CD1c-positive myeloid dendritic cell (primary cell): ENCODE measurements around the gene UQCRH.

ENCODE experiments used
- DNase-seq: peaks from one replicate; pipeline ENCODE4 v3.0.0-alpha.2; 2016; ENCODE audit errors: extremely low spot score

UQCRH gene

DNA sequence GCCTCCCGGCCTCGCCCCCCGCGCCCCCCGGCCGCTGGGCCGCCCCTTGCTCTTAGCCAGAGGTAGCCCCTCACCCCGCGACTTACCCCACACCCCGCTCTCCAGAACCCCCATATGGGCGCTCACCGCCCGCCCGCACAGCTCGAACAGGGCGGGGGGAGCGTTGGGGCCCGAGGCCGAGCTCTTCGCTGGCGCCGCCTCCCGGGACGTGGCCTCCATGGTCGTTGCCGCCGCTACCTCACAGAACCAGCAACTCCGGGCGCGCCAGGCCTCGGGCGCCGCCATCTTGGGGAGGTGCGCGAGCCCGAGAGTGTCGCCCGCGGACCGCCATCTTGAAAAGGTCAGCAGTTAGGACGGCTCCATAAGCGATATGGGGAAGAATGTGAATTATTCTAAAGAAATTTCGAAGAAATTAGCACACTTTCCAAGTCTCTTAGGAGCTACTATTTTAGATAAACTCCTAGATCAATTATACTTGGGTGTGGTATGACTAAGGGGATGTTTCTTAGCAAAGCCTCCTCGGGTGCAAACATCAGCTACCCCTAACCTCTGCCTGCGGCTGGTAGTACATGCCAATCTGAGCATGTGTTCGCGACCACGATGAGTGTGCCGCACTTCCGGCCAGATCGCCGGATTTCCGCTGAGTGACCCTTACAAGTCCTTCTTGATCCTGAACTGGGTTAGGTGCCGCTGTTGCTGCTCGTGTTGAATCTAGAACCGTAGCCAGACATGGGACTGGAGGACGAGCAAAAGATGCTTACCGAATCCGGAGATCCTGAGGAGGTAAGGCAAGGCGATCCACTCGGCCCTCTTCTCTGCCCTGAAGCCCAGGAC is at the start of gene UQCRH, which contains the start of gene LRRC41:
TSS of gene UQCRH (plus strand) at position 661 of the 834 bp plus-strand sequence. CDS start at position 730, 69 bp downstream.
TSS of gene LRRC41 (minus strand) at position 579 of the 834 bp plus-strand sequence. CDS start at position 285, 294 bp downstream.
- DNase-seq = peak; percentile 98

DNA sequence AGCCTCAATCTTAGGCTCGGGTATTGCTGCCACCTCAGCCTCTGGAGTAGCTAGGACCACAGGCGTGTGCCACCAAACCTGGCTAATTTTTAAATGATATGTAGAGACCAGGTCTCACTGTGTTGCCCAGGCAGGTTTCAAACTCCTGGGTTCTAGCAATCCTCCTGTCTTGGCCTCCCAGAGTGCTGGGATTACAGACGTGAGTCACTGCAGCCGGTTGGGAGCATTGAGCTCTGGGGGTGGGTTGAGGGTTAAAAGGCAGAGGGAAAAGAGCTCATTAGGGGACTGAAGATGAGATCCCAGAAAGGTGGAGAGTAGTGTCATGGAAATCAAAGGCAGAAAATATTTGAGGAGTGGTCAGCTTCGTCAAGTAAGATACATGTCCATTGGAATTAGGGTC is 48.8 kb upstream of the UQCRH start:
- DNase-seq = no peak

DNA sequence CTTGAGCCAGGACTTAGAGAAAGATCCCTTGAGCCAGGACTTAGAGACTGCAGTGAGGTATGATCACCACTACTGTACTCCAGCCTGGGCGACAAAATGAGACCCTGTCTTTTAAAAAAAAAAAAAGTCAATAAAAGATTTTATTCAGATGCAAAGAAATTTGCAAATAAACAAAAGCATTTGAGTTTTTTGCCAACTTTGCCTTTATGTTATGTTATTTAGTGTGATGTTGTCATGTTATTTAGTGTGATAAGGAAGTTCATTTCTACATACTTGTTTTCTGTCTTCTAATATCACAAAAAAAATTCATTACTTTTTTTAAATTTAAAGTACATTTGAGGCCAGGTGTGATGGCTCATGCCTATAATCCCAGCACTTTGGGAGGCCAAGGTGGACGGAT is 47.0 kb upstream of the UQCRH start:
- DNase-seq = no peak

DNA sequence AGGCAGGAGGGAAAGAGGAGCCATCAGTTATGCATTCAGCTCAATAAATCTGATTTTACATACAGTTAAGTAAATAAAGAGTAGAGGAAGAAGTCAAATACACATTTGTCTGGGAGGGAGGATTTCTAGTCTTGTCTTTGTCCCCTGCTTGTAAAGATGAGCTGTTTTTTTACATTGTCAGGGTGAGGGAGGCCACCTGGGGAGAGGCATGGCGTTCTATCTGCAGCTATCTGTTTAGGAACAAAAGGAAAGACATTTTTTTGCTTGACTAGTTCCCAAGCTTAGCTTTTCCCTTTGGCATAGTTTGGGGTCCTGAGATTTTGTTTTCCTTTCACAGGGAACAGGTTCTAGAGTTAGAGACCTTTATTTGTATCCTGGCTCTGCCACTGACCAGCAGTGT is 41.0 kb upstream of the UQCRH start:
- DNase-seq = no peak

DNA sequence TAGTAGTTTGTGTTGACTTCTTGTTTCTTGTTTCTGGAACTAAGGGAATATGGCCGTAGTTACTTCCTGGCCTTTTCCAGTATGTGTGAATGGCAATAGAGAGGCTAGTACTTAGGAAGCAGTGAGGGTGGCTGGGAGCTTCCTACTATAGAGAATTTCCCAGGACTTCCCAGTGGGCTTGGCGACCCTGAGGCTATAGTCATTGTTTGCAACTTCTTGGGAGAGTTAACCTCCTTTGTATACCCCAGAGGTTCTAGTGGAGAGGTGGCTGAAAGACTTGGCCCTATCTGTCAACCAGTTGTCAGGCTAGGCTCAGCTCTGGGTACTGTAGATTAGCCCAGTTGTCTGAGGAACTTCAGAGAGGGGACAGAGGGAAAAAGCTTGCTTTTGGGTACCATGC is 40.4 kb upstream of the UQCRH start:
- DNase-seq = no peak

DNA sequence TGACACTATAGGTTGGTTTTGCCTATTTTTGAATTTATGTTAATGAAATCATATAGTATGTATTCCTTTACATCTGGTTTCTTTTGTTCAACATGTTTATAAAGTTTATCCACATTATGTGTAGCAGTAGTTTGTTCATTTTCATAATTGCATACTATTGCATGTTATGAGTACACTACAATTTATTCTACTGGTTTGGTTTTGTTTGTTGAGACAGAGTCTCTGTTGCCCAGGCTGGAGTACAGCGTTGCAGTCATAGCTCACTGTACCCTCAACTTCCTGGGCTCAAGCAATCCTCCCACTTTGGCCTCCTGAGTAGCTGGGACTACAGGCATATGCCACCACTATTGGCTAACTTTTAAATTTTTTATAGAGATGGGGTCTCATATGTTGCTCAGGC is 34.9 kb upstream of the UQCRH start:
- DNase-seq = no peak

DNA sequence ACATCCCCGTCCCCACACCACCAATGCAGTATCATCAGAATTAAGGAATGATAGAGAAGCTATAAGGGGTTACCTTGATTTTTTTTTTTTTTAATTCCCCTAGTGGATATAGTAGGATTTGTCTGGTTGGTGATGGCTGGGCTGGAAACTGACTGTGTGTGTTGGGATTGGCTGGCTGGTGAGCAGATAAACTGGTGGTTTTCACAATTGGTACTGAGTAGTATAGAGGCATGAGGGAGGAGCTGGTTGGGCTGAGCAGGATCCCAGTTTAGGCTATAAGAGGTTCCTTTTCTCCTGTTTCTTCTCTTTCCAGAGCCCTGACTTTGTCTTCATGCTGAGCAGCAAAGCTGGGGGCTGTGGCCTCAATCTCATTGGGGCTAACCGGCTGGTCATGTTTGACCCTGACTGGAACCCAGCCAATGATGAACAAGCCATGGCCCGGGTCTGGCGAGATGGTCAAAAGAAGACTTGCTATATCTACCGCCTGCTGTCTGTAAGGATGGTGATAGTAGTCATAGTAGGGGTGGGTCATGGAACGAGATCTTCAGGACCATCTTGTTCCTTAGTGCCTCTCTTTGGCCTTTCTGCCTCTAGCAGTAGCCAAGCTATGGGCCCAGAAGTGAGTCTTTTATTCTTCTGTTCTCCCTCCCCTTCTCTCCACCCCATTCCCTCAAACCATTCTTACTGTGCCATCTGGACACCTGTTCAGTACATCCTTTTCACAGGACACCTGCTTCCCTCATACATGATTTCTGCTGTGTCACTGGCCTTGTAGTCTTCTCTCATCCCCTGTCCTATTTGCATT is 29.1 kb upstream of the UQCRH start:
- no peak for DNase-seq

DNA sequence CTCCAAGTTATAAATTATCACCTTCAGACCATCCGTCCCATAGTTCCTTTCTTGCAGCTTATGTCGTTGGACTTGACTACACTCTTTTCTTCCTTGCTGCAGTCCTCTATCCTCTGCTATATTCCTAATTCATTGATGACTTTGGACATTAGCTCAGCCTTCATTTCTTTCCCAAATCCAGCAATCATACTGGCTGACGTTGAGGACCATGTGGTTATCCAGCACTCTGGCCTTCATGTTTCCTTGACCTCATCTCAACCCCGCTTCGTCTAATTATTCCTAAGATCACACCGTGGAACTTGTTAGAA is 28.5 kb upstream of the UQCRH start:
- no peak for DNase-seq

DNA sequence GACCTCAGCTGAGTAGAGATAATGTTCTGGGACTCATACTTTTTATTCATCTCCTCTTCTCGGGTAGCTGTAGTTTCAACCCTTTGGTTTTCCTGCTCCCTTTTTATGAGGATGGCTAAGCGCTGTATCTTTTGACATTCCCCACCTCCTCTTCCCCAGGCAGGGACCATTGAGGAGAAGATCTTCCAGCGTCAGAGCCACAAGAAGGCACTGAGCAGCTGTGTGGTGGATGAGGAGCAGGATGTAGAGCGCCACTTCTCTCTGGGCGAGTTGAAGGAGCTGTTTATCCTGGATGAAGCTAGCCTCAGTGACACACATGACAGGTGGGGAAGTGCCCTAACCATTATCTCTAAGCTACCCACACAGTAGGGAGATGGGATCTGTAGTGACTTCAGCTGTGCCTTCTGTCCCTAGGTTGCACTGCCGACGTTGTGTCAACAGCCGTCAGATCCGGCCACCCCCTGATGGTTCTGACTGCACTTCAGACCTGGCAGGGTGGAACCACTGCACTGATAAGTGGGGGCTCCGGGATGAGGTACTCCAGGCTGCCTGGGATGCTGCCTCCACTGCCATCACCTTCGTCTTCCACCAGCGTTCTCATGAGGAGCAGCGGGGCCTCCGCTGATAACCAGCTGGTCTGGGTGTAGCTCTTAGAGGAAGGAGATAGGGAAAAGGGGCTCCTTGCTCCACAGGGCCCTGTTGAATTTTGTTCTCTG is 25.7 kb upstream of the UQCRH start:
- no peak for DNase-seq

DNA sequence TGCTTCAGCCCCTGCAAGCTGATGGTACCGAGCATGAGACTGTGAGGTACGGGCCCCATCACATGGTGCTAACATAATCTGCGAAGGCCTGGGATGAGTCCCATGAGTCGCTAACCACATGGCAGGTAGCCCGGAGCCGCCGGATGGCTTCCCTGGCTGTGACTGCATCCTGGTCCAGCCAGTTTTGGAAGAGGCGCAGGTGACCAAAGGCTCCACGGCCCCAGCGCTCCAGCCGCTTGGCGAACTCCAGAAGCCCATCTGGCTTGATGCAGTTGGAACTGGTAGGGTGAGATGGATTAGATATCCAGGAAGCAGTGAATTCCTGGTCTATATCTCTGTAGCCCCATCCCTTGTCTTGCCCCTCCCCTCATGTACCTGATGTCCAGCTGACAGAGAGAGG is 24.7 kb upstream of the UQCRH start:
- DNase-seq = no peak

DNA sequence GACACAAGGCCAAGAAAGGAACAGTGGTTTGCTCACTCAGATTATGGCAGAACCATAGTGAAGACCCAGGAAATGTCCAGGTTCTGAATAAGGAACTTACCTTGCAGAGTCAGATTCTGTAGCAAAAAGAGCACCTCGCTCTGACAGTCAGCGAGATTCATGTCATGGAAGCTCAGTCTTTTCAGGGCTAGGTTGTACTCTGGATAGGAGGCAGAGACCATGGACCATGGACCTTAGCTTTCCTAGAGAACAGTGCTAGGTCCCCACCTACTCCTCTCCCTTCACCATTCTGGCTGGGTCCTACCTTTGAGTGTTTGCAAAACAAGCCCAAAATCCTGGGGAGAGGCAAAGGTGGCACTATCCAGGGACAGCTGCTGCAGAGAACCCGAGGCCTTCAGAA is 23.4 kb upstream of the UQCRH start:
- DNase-seq = no peak

DNA sequence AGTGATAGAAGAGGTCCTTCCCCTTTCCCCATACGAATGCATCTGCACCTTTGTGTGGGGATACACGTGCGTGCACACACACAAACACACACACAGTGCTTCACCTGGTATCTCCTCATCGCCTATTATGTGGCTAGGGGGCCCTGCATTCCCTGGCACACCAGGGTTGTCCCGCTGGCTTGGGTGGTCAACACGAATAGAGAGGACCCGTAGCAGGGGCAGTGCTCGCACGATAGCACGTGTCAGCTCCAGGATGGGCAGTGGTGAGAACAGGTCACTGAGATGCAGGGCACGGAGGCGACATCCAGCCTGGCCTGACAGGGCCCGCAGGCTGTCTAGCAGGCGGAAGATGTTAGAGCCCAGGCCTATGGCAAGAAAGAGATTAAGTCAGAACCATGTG is 22.5 kb upstream of the UQCRH start:
- DNase-seq = no peak

DNA sequence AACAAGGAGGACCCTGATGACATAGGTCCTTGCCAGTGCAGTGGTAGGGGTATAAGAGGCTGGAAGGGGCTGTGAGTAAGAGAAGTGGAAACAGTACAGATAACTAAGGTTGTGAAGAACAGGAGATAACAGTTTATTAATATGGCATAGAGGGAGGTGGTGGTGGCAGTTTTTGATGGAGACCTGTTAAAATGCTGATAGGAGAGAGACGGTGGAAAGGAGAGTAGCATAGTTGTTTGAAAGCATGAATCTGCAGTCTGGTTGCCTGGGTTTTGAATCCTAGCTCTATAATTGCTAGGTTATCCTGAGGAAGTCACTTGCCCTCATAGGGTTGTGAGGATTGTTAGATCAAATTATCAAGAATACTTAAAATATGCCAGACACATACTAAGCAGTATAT is 19.4 kb upstream of the UQCRH start:
- DNase-seq = no peak

DNA sequence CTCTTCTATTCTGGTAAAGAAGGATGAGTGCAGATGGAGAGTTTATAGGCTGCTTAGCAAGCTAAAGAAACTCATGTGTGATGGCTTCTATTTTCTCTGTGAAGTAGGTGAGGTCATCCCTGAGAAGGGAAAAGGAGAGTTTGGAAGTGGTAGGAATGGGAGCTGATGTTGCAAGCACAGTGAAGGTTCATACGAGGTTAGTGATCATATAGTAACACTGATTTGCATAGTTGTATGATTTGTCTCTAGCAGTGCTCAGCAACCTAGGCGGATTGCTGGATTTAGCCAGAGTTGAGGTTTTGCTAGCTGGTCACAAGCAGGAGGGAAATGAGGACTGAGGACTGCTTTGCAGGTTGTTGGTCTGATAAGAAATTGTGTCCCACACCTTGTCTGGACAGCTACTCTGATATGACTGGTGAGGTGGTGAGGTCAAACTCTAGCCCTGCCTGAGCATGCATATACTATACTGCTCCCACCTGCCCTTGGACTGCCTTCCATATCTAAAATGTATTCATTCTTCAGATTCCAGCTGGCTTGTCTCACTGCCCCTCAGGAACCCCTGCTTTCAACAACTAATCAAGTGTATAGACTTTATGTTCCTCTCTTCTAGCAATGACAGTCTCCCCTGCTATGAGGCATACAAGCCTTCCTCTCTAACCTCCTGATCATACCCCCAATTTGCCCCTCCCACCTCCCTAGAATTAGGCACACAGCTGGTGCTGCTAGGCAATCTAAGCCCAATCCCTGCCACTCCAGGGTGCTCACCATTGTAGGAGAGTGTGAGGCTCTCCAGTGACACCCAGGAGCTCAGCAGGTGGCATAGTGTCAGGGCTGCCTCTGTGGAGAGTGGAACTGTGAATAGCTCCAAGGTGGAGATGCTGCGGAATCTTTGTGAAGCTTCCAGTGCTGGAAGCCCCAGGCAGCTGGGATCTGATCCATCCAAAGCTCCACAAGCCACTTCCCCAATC is 18.6 kb upstream of the UQCRH start:
- no peak for DNase-seq

DNA sequence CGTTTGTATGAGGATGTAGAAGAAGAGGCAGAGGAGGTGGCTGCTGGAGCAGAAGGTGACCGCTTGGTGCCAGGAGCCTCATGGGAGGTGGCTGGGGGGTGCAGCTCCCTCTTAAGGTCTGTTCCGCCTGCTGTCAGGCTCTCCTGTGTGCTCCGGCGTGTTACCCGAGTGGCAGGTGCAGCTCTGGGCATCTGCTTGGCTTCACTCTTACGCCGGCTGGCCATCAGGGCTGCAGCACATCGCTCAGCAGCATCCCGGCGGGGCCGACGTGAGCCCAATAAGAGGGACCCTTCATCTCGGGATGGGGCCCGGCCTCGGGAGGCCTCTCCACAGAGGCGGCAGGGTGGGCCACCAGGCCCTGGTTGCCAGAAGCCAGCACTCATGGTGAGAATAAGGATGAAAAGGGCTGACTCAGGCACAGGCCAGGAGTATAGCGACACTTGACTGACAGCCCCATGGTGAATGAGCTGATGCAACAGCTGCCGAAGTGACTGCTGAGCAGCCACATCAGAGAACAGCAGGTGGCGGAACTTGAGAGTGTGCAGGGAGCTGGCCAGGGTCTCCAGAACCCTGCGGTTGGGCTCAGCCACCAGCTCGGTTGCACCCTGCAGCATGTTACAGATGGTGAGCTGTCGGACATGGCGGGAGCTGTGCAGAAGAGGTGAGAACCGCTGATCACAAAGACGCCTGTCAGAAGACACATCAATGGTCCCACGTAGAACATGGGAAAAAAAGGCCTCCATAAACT is 17.6 kb upstream of the UQCRH start:
- no peak for DNase-seq

DNA sequence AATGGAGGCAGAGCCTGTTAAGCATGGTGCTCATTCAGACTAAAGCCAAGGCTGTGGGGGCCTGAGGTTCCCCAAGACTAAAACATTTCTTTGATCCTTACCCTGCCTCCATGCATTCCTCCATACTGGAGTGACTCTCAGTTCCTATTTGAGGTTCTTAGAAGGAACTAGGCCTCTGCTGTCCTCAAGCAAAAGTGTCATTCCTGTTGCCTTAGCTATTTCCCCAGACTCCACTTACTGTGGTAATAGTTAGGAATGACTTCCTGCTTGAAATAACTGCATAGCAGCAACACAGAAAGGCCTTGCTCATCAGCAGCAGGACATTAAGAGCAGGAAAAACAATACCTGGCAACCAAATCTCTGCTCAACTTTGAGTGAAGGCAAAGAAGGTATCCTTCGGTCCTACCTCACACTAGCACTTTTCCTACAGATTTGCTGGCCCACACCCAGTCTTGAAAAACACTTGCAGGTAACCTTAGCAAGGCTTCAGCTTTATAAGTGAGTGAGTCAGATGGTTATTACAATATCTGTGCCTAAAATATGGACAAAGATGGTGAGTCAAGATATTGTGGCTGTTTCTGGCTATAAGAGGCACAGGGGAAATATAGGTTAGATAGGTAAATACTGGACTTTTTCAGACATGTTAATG is 14.9 kb upstream of the UQCRH start:
- DNase-seq = peak; percentile 59

DNA sequence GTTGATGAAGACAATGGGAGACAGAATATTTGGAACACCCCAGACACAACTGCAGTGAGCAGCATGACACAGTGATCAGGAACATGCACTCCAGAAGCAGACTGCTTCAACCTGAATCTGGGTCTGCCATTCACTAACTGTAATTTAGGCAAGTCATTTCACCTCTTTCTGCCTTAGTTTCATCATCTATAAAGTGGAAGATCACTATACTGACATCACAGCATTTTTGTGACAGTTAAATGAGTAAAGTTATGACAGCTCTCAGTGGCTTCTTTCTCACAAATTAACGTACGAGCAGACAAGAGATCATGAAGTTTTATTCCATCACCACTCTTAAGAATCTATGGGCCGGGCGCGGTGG is 14.4 kb upstream of the UQCRH start:
- no peak for DNase-seq

DNA sequence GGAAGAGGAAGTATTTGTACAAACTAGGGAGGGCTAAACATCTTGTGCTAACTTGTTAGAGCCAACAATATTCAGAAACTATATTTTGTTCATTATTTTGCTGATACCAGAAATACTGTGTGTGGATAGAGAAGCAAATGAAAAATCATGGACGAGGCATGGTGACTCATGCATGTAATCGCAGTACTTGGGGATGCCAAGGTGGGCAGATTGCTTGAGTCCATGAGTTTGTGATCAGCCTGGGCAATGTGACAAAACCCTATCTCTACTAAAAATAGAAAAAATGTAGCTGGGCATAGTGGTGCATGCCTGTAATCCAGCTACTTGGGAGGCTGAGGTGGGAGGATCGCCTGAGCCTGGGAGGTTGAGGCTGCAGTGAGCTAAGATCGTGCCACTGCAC is 13.5 kb upstream of the UQCRH start:
- DNase-seq = no peak

DNA sequence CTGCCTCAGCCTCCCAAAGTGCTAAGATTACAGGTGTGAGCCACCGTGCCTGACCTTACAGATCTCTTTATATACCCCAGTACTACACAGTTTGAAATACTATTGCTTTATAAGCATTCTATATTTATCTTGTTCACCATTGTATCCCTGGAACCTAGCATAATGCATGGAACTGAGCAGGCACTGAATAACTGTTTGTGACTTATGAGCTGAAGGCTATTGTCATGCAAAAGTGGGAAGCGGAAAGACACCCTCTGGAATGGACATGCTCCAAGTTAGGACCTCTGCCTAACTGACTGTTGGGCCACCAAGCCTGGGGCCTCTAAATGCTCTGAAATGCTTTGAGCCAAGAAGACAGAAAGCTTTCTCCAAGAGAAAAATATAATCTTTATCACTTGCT is 8.2 kb upstream of the UQCRH start:
- DNase-seq = no peak

DNA sequence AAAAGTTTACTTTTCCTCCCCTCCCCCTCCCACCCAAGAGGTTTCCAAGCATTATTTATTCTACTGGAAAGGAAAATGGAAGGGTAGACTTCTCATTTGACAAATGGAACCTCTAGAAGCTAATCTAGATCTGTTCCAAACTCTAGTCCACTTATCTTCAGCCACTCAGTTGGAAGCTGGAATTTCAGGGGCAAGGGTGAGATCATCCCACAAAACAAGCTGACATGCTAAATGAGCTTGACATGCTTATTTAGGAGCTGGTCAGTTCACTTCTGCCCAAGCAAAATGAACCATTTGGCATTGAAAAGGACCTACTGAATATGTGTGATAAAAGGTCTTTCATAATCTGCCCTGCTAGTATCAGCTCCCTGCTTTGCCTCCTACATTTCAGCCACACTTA is 5.1 kb upstream of the UQCRH start:
- no peak for DNase-seq
